Neuron (in vitro differentiated cells): ENCODE data around the gene SUCO.

Experiments
- H2AFZ ChIP-seq: one replicate; pipeline ENCODE4 v1.6.1; 2013; ENCODE audit warnings: low read depth, mild to moderate bottlenecking, inconsistent platforms, low read length, moderate library complexity
- H3K27me3 ChIP-seq: one replicate; pipeline ENCODE4 v1.6.1; 2013; ENCODE audit warnings: low read length; ENCODE audit not compliant: insufficient read depth
- H3K36me3 ChIP-seq: one replicate; pipeline ENCODE4 v1.6.1; 2013; ENCODE audit warnings: low read length; ENCODE audit not compliant: insufficient read depth
- H3K4me1 ChIP-seq: one replicate; pipeline ENCODE4 v1.6.1; 2013; ENCODE audit warnings: low read length; ENCODE audit not compliant: insufficient read depth
- H3K4me3 ChIP-seq: 2 replicates; pipeline ENCODE4 v1.5.1; 2013; ENCODE audit warnings: mild to moderate bottlenecking, low read length, moderate library complexity
- H3K9me3 ChIP-seq: one replicate; pipeline ENCODE4 v1.6.1; 2013; ENCODE audit warnings: low read length

The SUCO gene

GRCh38 chr1:172498857-172499256 lies 34.1 kb upstream of the SUCO start:
- Histone ChIP-seq H3K36me3 (no peaks in the 10 kb centered on the region), H3K4me3 (no peak overlapping the region), H3K4me1 (peaks cover 10% of the 10 kb centered on the region), H2AFZ (no peak overlapping the region), H3K27me3 (peaks cover 6% of the 10 kb centered on the region), H3K9me3 (no peaks in the 10 kb centered on the region)

DNA sequence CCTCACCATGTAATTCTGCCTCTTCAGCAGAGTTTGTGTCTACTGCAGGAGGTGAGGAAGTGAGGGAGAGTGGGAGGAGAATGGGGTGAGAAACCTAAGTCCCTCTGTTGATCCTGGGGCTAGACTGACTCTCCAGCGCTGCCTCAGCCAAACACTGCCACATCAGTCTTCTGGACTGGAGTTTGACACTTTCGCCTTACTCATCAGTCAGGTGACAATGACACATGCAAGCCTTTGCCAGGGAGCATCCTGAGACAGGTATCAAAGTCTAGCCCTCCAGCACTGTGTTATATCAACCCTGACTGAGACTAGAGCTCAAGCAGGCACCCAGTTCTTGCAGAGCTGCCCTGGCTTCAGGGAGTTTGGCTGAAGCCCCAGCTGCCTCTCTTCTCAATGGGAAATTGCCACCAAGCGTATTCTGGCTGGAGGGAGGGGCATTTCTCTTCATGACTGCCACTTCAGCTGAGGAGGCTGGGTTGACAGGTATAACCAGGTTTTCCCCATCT lies 33.3 kb upstream of the SUCO start:
- Histone ChIP-seq H3K9me3 (no peaks in the 10 kb centered on the region), H3K27me3 (peaks cover 8% of the 10 kb centered on the region), H3K36me3 (no peaks in the 10 kb centered on the region), H3K4me1 (peaks cover 10% of the 10 kb centered on the region), H3K4me3 (no peak overlapping the region), H2AFZ (no peak overlapping the region)

- H3K4me3 ChIP-seq, result no peak overlapping the region
Measured at GRCh38 chr1:172500207-172500606, 32.7 kb upstream of the SUCO start.

GRCh38 chr1:172507741-172508140 lies 25.2 kb upstream of the SUCO start:
- Histone ChIP-seq H3K9me3 (no peaks in the 10 kb centered on the region), H3K27me3 (peaks cover 8% of the 10 kb centered on the region), H2AFZ (no peak overlapping the region), H3K36me3 (no peaks in the 10 kb centered on the region), H3K4me3 (no peak overlapping the region), H3K4me1 (no peaks in the 10 kb centered on the region)

More at GRCh38 chr1:172500207-172500606, 32.7 kb upstream of the SUCO start:
- H3K4me1 ChIP-seq, result peaks cover 10% of the 10 kb centered on the region
- no peaks in the 10 kb centered on the region for H3K36me3 ChIP-seq
- H3K27me3 ChIP-seq, result peaks cover 11% of the 10 kb centered on the region
- no peaks in the 10 kb centered on the region for H3K9me3 ChIP-seq
- no peak overlapping the region for H2AFZ ChIP-seq

DNA sequence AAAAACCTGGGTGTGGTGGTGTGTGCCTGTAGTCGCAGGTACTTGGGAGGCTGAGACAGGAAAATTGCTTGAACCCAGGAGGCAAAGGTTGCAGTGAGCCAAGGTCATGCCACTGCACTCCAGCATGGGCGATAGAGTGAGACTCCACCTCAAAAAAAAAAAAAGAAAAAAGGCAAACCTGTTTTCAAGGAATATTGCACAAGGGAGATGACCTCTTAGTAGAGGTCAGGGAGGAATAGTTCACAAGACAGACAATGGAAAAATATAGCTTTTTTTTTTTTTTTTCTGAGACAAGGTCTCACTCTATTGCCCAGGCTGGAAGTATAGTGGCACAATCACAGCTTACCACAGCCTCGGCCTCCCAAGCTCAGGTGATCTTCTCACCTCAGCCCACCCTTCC lies 22.5 kb upstream of the SUCO start:
- no peaks in the 10 kb centered on the region for H3K27me3 ChIP-seq
- no peaks in the 10 kb centered on the region for H3K4me1 ChIP-seq
- H3K36me3 ChIP-seq, result no peaks in the 10 kb centered on the region

DNA sequence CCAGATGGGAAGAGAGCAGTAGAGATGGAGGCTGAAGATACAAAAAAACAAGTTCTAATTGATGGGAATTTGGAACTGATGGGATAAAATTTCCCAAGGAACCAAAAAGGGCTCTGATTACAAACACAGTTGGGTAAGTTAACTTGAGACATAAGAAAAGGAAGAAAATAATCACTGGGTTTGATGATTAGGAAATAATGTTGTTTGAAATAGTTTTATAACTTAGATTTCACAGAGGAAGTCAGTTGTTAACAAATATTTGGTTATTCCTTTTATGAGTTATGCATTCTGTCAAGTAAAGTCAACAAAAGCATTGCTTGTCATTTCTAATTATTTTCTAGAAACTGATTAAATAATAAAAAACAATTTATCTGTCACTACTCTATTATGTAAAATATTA lies 20.4 kb upstream of the SUCO start:
- no peaks in the 10 kb centered on the region for H3K4me1 ChIP-seq
- H3K9me3 ChIP-seq, result no peaks in the 10 kb centered on the region
- no peaks in the 10 kb centered on the region for H3K27me3 ChIP-seq
- H3K4me3 ChIP-seq, result no peak overlapping the region
- H3K36me3 ChIP-seq, result no peaks in the 10 kb centered on the region
- no peak overlapping the region for H2AFZ ChIP-seq

More for the DNA sequence above, 22.5 kb upstream of the SUCO start:
- H3K4me3 ChIP-seq, result no peak overlapping the region
- H3K9me3 ChIP-seq, result no peaks in the 10 kb centered on the region
- no peak overlapping the region for H2AFZ ChIP-seq

- H2AFZ ChIP-seq, result no peak overlapping the region
- H3K36me3 ChIP-seq, result no peaks in the 10 kb centered on the region
- H3K4me1 ChIP-seq, result no peaks in the 10 kb centered on the region
- no peaks in the 10 kb centered on the region for H3K9me3 ChIP-seq
- no peaks in the 10 kb centered on the region for H3K27me3 ChIP-seq
- H3K4me3 ChIP-seq, result no peak overlapping the region
Measured at GRCh38 chr1:172513479-172513878, 19.5 kb upstream of the SUCO start.

GRCh38 chr1:172514108-172514507 lies 18.8 kb upstream of the SUCO start:
- no peak overlapping the region for H3K4me3 ChIP-seq
- H3K4me1 ChIP-seq, result no peaks in the 10 kb centered on the region
- no peak overlapping the region for H2AFZ ChIP-seq
- no peaks in the 10 kb centered on the region for H3K9me3 ChIP-seq
- no peaks in the 10 kb centered on the region for H3K27me3 ChIP-seq
- no peaks in the 10 kb centered on the region for H3K36me3 ChIP-seq

GRCh38 chr1:172515436-172515835 lies 17.5 kb upstream of the SUCO start:
- no peaks in the 10 kb centered on the region for H3K27me3 ChIP-seq
- H3K4me1 ChIP-seq, result no peaks in the 10 kb centered on the region
- H3K36me3 ChIP-seq, result no peaks in the 10 kb centered on the region
- H2AFZ ChIP-seq, result no peak overlapping the region
- H3K9me3 ChIP-seq, result no peaks in the 10 kb centered on the region
- H3K4me3 ChIP-seq, result no peak overlapping the region

GRCh38 chr1:172515927-172516326 lies 17.0 kb upstream of the SUCO start:
- Histone ChIP-seq H3K9me3 (no peaks in the 10 kb centered on the region), H3K36me3 (no peaks in the 10 kb centered on the region), H3K4me3 (no peak overlapping the region), H3K4me1 (no peaks in the 10 kb centered on the region), H3K27me3 (peaks cover under 1% of the 10 kb centered on the region), H2AFZ (no peak overlapping the region)

DNA sequence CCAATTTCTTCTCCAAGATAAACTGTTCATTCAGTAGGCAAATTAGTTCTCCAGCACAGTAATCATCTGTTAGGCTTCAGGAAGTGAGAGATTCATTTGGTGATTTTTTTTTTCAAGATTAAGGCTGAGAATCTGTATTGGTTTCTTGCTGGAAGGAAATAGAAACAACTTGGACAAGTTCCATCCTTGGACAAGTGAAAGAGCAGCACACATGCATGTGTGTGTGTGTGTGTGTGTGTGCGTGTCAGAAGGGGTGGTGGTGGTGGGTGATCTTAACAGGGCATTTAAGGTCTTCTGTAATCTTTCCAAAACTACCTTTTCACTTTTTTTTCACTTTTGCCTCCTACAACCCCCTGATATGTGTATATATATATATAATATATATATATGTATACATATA lies 15.9 kb upstream of the SUCO start:
- Histone ChIP-seq H2AFZ (no peak overlapping the region), H3K4me3 (no peak overlapping the region), H3K4me1 (no peaks in the 10 kb centered on the region), H3K36me3 (no peaks in the 10 kb centered on the region), H3K27me3 (peaks cover 3% of the 10 kb centered on the region), H3K9me3 (no peaks in the 10 kb centered on the region)

DNA sequence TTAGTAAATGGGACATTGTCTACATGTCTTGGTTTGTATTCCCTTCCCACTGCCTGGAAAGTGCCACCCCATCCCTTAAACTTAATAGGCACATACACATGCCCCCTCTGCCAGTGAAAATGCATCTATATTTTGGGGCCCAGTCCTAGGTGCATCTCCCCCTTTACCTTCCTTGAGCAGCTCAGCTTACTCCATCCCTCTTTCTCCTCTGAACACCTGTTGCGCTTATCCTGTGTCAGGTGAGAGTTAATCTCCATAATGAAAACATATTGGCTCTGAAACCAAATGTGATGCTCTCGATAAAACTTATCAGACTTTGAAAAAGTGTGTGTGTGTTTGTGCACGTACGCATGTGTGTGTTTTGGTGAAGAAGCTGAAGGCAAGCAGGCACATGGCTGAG lies 15.4 kb upstream of the SUCO start:
- H3K4me3 ChIP-seq, result no peak overlapping the region
- H3K9me3 ChIP-seq, result no peaks in the 10 kb centered on the region

GRCh38 chr1:172529304-172529703 lies 3.6 kb upstream of the SUCO start:
- Histone ChIP-seq H2AFZ (no peak overlapping the region), H3K27me3 (peaks cover 13% of the 10 kb centered on the region), H3K4me3 (no peak overlapping the region), H3K9me3 (no peaks in the 10 kb centered on the region), H3K36me3 (no peaks in the 10 kb centered on the region), H3K4me1 (peaks cover 3% of the 10 kb centered on the region)

More for the DNA sequence above, 15.4 kb upstream of the SUCO start:
- Histone ChIP-seq H3K36me3 (no peaks in the 10 kb centered on the region), H2AFZ (no peak overlapping the region), H3K4me1 (no peaks in the 10 kb centered on the region), H3K27me3 (peaks cover 3% of the 10 kb centered on the region)

GRCh38 chr1:172530000-172530399 lies 3.0 kb upstream of the SUCO start:
- Histone ChIP-seq H3K36me3 (no peaks in the 10 kb centered on the region), H3K9me3 (no peaks in the 10 kb centered on the region), H3K4me3 (no peak overlapping the region), H3K27me3 (peaks cover 13% of the 10 kb centered on the region), H2AFZ (no peak overlapping the region), H3K4me1 (peaks cover 5% of the 10 kb centered on the region)
